SU-DHL-6 (cell line): ENCODE data around the gene LPCAT1.
"Not testable (repeated sequence)": the region's sequence is repeated elsewhere in the genome, so short reads cannot be mapped to it uniquely, and the experiment has no call there.

Experiments
- H2AFZ ChIP-seq: fragments of 200-600 bp; sonication (generic); 2 replicates; pipeline ENCODE4 v1.6.1; 2014; ENCODE audit warnings: low read depth, mild to moderate bottlenecking, moderate library complexity, mixed read lengths, antibody characterized with exemption, low read length; ENCODE audit not compliant: severe bottlenecking
- H3F3A ChIP-seq: fragments of 200-600 bp; shearing (Covaris generic); 2 replicates; pipeline ENCODE4 v1.6.0; 2016; ENCODE audit warnings: antibody characterized with exemption, mild to moderate bottlenecking; ENCODE audit not compliant: insufficient read depth
- H3K27ac ChIP-seq: fragments of 200-600 bp; sonication (generic); 2 replicates; pipeline ENCODE4 v1.5.1; 2016; ENCODE audit warnings: low read depth, mild to moderate bottlenecking, low read length, moderate library complexity, mixed read lengths
- H3K27me3 ChIP-seq: fragments of 200-600 bp; sonication (generic), shearing (Covaris generic); 2 replicates; pipeline ENCODE4 v1.6.0; 2014; ENCODE audit warnings: mild to moderate bottlenecking, low read length
- H3K36me3 ChIP-seq: fragments of 200-600 bp; sonication (generic); 2 replicates; pipeline ENCODE4 v1.6.1; 2014; ENCODE audit warnings: mild to moderate bottlenecking, low read length, mixed read lengths
- H3K4me2 ChIP-seq: fragments of 300-600, 200-600 bp; shearing (Covaris generic), sonication (generic); 2 replicates; pipeline ENCODE4 v1.6.0; 2014; ENCODE audit warnings: low read length, low read depth, mild to moderate bottlenecking; ENCODE audit not compliant: poor library complexity, severe bottlenecking
- H3K4me3 ChIP-seq: fragments of 200-600 bp; sonication (generic); 2 replicates; pipeline ENCODE4 v1.5.1; 2014; ENCODE audit warnings: antibody characterized with exemption, low read length, mild to moderate bottlenecking, mixed read lengths; ENCODE audit not compliant: insufficient read depth, poor library complexity, severe bottlenecking
- H3K79me2 ChIP-seq: fragments of 200-600 bp; sonication (generic); 2 replicates; pipeline ENCODE4 v1.6.1; 2014; ENCODE audit warnings: mild to moderate bottlenecking, low read length, moderate library complexity; ENCODE audit not compliant: insufficient read depth
- H3K9ac ChIP-seq: fragments of 200-600 bp; sonication (generic); 2 replicates; pipeline ENCODE4 v1.7.0; 2014; ENCODE audit warnings: mild to moderate bottlenecking, low read length
- H3K9me2 ChIP-seq: fragments of 200-600 bp; sonication (generic); replicated peaks from 2 replicates; pipeline ENCODE4 v1.6.1; 2014; ENCODE audit warnings: low read length; ENCODE audit not compliant: insufficient read depth
- H3K9me3 ChIP-seq: fragments of 200-600 bp; sonication (generic); 2 replicates; pipeline ENCODE4 v1.6.1; 2014; ENCODE audit warnings: low read length, mixed read lengths; ENCODE audit not compliant: insufficient read depth
- H4K20me1 ChIP-seq: fragments of 200-600 bp; sonication (generic); 2 replicates; pipeline ENCODE4 v1.6.1; 2014; ENCODE audit warnings: low read depth, mild to moderate bottlenecking, antibody characterized with exemption, low read length, moderate library complexity, mixed read lengths
- EZH2phosphoT487 ChIP-seq: fragments of 200-600 bp; sonication (generic), shearing (Covaris generic); conservative IDR thresholded peaks from 2 replicates; pipeline ENCODE4 v1.6.1; 2018; ENCODE audit warnings: mild to moderate bottlenecking, antibody characterized with exemption, low read length, moderate library complexity, mixed read lengths
- TF ChIP-seq, protein P1 (sequence below): fragments of 200-600 bp; sonication (generic); IDR thresholded peaks from one replicate; pipeline ENCODE4 v1.5.1; 2017; ENCODE audit warnings: antibody characterized with exemption, mild to moderate bottlenecking, low read length, moderate library complexity; ENCODE audit not compliant: insufficient read depth, poor library complexity, severe bottlenecking

LPCAT1 gene

DNA sequence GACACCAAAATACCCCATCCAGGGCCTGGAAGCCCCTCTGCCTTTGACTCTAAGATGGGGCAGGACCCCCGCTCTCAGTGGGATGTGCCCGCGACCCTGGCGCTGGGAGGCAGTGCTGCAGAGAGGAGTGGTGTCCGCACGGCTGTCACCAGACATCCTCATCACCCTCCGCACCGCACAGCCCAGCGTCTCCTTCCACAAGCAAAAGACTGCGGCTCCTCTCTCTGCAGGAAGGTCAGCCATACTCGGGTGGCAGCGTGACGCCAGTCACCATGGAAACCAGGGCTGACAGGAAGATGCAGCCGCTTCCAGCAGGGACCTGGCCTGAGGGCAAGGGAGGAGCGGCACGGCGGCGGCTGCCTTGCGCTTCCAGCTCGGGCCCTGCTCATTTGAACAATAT is 61.4 kb downstream of the LPCAT1 start:
- Histone ChIP-seq H3K9me3 (peaks cover 5% of the 10 kb centered on the region; the same call in 1 of the 2 replicates), H3K4me2 (no peak overlapping the region), H3K36me3 (0 out of 2 replicates have a peak, but pooled peaks cover 3% of the 10 kb centered on the region), H4K20me1 (no peaks in the 10 kb centered on the region), H3F3A (no peaks in the 10 kb centered on the region), H3K9ac (no peak overlapping the region), H3K9me2 (no peaks in the 10 kb centered on the region), H2AFZ (no peak overlapping the region), H3K27me3 (no peaks in the 10 kb centered on the region), H3K79me2 (no peaks in the 10 kb centered on the region), H3K27ac (no peak overlapping the region), H3K4me3 (no peak overlapping the region)
- TF ChIP-seq EZH2phosphoT487 = no peak
- TF ChIP-seq, protein P1, sequence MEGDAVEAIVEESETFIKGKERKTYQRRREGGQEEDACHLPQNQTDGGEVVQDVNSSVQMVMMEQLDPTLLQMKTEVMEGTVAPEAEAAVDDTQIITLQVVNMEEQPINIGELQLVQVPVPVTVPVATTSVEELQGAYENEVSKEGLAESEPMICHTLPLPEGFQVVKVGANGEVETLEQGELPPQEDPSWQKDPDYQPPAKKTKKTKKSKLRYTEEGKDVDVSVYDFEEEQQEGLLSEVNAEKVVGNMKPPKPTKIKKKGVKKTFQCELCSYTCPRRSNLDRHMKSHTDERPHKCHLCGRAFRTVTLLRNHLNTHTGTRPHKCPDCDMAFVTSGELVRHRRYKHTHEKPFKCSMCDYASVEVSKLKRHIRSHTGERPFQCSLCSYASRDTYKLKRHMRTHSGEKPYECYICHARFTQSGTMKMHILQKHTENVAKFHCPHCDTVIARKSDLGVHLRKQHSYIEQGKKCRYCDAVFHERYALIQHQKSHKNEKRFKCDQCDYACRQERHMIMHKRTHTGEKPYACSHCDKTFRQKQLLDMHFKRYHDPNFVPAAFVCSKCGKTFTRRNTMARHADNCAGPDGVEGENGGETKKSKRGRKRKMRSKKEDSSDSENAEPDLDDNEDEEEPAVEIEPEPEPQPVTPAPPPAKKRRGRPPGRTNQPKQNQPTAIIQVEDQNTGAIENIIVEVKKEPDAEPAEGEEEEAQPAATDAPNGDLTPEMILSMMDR = no peak

DNA sequence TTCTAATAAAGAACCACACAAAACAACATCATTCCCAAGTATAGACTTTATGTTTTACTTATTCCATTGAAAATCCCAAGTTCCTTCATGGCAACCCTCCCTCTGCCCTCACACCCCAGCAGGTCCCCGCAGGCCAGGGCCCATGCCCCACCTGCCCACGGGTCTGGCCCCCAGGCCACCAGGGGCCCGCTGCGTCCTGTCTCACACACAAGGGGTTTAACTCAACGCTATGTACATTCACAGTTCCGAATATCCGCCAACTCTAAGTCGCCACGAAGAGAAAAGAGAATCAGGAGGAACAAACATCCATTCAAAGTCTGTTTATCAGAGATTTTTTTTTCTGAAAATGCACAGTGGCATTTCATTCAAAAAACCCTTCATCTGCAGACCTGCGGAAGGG is 62.4 kb downstream of the LPCAT1 start:
- H3K9me3 ChIP-seq = peaks cover 12% of the 10 kb centered on the region; the same call in 1 of the 2 replicates
- TF ChIP-seq, protein P1 = no peak
- TF ChIP-seq EZH2phosphoT487 = no peak

DNA sequence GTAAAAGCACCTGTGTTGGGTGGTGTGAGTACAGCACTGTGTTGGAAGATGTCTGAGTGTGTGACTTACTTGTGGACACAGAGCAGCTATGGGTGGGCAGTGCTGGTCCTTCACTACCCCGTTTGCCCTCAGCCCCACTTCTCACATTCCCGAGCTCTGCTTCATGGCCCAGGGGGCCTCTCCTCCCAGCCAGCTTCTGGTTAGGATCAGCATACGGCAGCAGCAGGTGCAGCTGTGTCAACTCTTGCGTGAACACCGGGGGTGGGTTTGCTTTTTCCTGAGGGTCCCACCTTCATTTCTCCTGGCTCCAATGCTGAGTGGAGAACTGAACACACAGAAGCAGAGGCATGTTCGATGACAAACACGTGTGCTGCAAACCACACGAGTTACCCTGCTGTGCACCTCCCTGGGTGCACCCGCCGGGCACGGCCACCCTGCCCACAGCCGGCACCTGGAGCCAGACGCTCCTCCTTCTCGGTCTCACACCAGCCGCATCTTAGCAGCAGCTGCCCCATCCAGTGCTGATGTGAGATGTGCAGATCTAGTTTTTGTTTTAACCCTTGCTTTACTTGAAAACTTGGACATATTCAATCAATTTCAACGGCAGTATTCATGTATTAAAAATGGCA is 63.6 kb downstream of the LPCAT1 start:
- no peak overlapping the region for H3K27ac ChIP-seq
- H3K9ac ChIP-seq = no peak overlapping the region
- no peaks in the 10 kb centered on the region for H4K20me1 ChIP-seq
- 0 out of 2 replicates have a peak, but pooled peaks cover 3% of the 10 kb centered on the region for H3K36me3 ChIP-seq
- H3K9me3 ChIP-seq = peaks cover 19% of the 10 kb centered on the region; the same call in 1 of the 2 replicates
- H3K9me2 ChIP-seq = no peaks in the 10 kb centered on the region
- no peak overlapping the region for H3K4me3 ChIP-seq
- TF ChIP-seq EZH2phosphoT487 = no peak
- TF ChIP-seq, protein P1 = no peak
- no peak overlapping the region for H2AFZ ChIP-seq
- H3F3A ChIP-seq = no peaks in the 10 kb centered on the region
- no peak overlapping the region for H3K4me2 ChIP-seq
- no peaks in the 10 kb centered on the region for H3K79me2 ChIP-seq
- no peaks in the 10 kb centered on the region for H3K27me3 ChIP-seq

More for the DNA sequence above, 62.4 kb downstream of the LPCAT1 start:
- H3K79me2 ChIP-seq = no peaks in the 10 kb centered on the region
- H3K9me2 ChIP-seq = no peaks in the 10 kb centered on the region
- 0 out of 2 replicates have a peak, but pooled peaks cover 3% of the 10 kb centered on the region for H3K36me3 ChIP-seq
- H4K20me1 ChIP-seq = no peaks in the 10 kb centered on the region
- H3F3A ChIP-seq = no peaks in the 10 kb centered on the region
- H3K4me3 ChIP-seq = no peak overlapping the region
- no peak overlapping the region for H3K27ac ChIP-seq
- H2AFZ ChIP-seq = no peak overlapping the region
- H3K9ac ChIP-seq = no peak overlapping the region
- H3K27me3 ChIP-seq = no peaks in the 10 kb centered on the region
- no peak overlapping the region for H3K4me2 ChIP-seq

DNA sequence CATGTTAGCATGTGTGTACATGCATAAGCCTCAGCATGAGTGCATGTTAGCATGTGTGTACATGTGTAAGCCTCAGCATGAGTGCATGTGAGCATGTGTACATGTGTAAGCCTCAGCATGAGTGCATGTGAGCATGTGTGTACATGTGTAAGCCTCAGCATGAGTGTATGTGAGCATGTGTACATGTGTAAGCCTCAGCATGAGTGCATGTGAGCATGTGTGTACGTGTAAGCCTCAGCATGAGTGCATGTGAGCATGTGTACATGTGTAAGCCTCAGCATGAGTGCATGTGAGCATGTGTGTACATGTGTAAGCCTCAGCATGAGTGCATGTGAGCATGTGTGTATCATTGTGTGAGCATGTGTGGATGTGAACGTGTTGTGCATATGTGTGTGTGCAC is 64.3 kb downstream of the LPCAT1 start:
- peaks cover 19% of the 10 kb centered on the region; the same call in 1 of the 2 replicates for H3K9me3 ChIP-seq
- H2AFZ ChIP-seq, H3K79me2 ChIP-seq, H3K9ac ChIP-seq, H3K36me3 ChIP-seq, H3F3A ChIP-seq, H3K4me2 ChIP-seq, H3K27me3 ChIP-seq, H3K9me2 ChIP-seq, H3K4me3 ChIP-seq, H3K27ac ChIP-seq, H4K20me1 ChIP-seq: not testable (repeated sequence)

DNA sequence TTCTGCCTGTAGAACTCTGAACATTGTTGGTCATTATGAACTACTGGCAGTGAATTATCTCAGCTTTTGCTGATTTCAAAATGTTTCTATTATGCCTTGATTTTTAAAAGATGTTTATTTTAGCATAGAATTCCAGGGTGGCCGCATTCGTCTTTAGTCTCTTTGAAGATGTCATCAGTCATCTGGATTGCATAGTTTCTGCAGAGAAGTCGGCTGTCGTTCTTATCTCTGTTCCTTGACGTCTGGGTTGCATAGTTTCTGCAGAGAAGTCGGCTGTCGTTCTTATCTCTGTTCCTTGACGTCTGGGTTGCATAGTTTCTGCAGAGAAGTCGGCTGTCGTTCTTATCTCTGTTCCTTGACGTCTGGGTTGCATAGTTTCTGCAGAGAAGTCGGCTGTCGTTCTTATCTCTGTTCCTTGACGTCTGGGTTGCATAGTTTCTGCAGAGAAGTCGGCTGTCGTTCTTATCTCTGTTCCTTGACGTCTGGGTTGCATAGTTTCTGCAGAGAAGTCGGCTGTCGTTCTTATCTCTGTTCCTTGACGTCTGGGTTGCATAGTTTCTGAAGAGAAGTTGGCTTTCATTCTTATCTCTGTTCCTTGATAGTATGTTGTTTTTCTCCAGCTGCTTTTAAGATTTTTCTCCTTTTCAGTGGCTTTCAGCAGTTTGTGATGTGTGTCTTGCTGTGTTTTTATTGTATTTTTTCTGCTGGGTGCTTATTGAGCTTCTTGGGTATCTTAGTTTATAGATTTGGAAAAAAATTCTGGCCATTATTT is 67.5 kb downstream of the LPCAT1 start:
- not testable (repeated sequence) for H2AFZ ChIP-seq, H4K20me1 ChIP-seq, H3K4me3 ChIP-seq, H3K79me2 ChIP-seq, H3F3A ChIP-seq, H3K9me2 ChIP-seq, H3K27ac ChIP-seq, H3K9ac ChIP-seq, H3K36me3 ChIP-seq, H3K27me3 ChIP-seq, H3K4me2 ChIP-seq
- H3K9me3 ChIP-seq = peaks cover 27% of the 10 kb centered on the region; the same call in 1 of the 2 replicates
